Endometrial microvascular endothelial cells (primary cell): ENCODE data around the gene CEP192. TPM values are rescaled to one million over a fixed set of nuclear protein-coding genes. Genes with fewer than 3 reads are reported as not detected.

Experiments
- in situ Hi-C: cut with HindIII; loops from 2 replicates; pipeline ENCODE4 v1.10.0; 2017; ENCODE audit warnings: low sequenced_read_pairs, low pct_unique_long_range_greater_than_20kb; ENCODE audit errors: inconsistent ontology term
- total RNA-seq: library from RNA; depleted of rRNA; stranded (reverse); fragments of >200 nt; gene quantifications from one replicate; pipeline ENCODE4 v1.2.3, GENCODE V29; 2015; ENCODE audit errors: inconsistent ontology term

The CEP192 gene
- total RNA-seq, 1 donor from 2014 or later = 21.0 TPM

DNA sequence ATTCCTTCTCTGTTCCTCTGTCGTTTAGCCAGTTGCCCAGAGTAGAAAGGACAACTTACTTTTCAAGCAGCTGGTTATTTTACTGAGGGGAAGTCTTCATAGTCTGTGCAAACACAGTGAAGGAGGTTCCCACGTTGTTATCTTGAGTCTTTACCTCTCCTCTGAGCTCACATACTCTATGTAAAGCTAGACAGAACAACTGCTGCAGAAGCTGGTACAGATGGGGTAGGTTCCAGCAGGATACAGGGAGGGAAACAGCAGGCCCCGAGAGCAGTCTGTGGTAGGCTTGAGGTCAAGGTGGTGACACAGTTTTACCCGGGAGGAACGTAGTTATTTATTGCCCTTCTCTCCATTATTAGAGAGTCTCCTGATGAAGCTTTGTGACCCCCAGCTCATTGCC, 134.0 kb downstream of the CEP192 start:
- in situ Hi-C loops = no loop called here

- in situ Hi-C loops = no loop called here
These were observed 135.9 kb downstream of the CEP192 start for GRCh38 chr18:13126966-13127598.

- in situ Hi-C loops = no loop called here
These were observed 140.1 kb downstream of the CEP192 start for GRCh38 chr18:13131283-13131682.

DNA sequence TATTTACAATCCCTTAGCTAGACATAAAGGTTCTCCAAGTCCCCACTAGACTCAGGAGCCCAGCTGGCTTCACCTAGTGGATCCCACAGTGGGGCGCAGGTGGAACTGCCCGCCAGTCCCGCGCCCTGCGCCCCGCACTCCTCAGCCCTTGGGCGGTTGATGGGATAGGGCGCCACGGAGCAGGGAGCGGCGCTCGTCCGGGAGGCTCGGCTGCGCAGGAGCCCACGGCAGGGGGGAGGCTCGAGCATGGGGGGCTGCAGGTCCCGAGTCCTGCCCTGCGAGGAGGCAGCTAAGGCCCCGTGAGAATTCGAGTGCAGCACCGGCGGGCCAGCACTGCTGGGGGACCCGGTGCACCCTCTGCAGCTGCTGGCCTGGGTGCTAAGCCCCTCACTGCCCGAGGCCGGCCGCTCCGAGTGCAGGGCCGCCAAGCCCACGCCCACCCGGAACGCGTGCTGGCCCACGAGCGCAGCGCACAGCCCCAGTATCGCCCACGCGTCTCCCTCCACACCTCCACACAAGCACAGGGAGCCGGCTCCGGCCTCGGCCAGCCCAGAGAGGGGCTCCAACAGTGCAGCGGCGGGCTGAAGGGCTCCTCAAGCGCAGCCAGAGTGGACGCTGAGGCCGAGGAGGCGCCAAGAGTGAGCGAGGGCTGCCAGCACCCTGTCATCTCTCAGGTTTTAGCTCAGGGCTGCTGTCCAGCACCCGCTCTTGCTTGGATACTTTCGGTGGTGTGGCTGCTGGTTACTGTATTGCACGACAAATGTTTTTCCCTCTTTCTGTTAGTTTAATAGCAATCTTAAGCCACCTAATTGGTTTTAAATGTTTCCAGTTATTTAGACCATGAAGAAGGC, 143.6 kb downstream of the CEP192 start:
- in situ Hi-C loops = no loop called here

- in situ Hi-C loops = no loop called here
These were observed 145.1 kb downstream of the CEP192 start for GRCh38 chr18:13136056-13136903.

DNA sequence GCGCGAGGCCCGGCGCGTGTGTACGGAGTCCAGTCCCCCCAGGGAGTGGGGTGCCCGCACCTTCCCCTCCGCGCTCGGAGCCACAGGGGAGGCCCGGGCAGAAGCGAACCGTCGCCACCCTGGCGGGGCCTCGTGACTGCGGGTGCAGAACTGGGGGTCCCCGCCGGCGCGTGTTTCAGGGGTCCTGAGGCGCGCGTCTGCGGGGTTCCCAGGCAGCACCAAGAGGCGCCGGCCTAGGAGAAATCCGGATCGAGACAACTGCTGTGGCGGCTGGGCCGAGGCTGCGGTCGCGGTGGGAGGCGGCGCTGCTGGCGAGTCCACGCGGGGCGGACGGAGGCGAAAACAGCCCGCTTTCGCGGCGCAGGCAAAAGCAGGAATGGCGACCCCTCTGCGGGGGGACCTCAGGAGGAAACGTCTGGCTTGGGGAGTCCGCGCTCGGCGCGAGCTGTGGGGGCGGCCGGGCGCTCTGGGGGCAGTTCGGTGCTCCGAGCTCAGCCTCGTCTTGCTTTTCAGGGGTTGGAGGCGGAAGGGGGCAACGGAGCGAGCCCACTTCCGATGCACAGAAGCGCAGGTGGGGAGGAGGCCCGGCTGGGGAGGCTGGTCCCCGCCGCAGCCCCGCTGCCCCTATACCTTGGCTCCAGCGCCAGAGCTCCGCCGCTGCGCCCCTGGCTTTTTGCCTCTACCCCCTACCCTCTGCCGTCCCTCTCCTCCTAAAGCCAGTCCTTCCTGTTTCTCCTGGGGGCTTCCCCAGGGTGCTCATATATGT, 145.9 kb downstream of the CEP192 start:
- in situ Hi-C loops = no loop called here

DNA sequence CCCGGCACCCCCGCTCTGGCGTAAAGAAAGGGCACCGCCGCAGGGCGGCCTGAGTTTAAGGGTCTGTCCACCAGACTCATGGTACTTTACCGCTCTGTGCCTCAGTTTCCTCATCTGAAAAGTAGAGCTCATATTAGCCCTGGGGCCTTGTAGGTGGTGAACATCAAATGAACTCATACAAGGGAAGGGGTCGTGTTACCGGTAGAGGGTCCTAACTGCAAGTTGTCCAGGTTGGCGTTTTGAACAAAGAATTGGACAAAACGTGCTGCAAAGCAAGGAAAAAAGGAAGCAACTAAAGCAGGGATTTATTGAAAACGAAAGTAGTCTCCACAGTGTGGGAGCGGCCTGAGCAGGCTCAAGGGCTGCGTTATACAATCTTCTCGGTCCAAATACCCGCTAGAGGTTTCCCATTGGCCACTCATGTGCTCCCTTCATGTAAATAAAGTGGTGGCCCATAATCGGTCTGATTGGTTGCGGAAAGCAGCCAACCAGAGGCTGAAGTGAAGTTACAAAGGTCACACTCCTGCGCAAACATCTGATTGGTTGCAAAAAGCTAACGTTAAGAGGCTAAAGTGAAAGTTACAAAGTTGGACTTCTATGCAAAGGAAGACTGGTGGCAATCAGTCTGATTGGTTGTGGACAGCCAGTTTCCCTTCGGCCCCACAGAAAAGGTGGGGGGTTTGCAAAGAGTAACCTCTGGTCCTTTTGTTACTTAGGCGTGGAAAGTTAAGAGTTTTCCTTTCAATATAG, 146.7 kb downstream of the CEP192 start:
- in situ Hi-C loops = no loop called here

GRCh38 chr18:13138420-13139139, 147.4 kb downstream of the CEP192 start:
- in situ Hi-C loops = no loop called here

DNA sequence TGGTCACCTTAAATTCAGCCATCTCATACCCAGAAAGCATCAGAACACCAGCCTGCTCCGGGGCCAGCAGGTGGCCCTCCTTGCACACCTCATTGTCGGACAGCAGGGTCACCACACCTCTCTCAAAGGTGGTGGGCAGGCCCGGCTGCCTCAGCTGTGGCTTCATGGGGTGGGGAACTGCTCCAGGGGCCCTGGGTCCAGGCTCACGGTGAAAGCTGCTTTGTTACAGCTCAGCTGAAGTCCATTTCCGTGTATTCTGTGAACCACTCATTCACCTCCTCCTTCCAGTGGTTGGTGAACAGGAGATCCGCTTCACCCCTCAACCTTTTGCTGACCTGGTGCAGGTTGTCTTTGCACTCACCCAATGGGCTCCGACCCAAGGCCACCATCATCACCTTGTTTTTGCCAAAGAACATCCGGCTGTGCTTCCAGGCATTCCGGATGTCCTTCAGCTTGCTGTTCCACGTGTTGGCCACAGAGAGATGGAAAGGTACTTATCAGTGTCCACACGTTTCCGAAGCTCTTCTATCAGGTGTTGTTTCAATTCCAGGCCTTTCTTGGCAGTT, 148.8 kb downstream of the CEP192 start:
- in situ Hi-C loops = no loop called here

DNA sequence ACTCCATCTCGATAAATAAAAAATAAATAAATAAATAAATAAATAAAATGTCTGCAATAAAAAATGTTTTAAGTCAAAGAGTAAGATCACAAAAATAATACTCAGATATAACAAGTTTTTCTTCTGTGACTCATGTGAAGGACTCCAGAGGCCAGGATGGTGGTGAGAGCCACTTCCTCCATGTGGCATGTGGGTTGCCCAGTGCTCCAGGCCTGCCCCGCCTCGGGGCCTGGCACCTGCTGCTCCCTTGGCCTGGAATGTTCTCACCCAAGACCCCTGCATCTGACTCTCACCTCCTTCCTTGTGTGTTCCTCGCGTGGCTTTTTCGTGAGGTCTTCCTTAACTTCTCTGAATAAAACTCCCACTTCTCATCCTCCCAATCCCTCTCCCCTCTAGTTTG, 150.0 kb downstream of the CEP192 start:
- in situ Hi-C loops = no loop called here

DNA sequence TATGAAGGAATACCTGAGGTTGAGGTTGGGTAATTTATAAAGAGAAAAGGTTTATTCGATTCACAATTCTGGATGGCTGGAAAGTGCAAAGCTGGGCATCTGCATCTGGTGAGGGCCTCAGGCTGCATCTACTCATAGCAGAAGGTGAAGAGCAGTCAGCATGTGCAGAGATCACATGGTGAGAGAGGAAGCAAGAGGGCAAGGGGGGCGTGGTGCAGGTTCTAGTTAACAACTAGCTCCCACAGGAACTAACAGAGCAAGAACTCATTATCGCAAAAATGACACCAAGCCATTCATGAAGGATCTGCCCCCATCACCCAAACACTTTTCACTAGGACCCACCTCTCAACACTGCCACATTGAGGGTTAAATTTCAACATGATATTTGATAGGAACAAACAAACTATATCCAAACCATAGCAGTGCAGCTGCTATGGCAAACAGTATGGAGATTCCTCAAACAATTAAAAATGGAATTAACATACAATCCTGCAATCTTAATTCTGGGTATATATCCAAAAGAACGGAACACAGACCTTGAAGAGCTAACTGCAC, 154.6 kb downstream of the CEP192 start:
- in situ Hi-C loops = no loop called here

DNA sequence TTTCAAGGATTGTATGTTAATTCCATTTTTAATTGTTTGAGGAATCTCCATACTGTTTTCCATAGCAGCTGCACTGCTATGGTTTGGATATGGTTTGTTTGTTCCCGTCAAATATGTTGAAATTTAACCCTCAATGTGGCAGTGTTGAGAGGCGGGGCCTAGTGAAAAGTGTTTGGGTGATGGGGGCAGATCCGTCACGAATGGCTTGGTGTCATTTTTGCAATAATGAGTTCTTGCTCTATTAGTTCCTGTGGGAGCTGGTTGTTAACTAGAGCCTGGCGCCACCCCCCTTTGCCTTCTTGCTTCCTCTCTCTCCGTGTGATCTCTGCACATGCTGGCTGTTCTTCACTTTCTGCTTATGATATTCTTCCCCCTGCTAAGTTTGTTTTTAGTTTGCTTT, 156.0 kb downstream of the CEP192 start:
- in situ Hi-C loops = no loop called here

- in situ Hi-C loops = no loop called here
These were observed 160.5 kb downstream of the CEP192 start for GRCh38 chr18:13151656-13152055.

DNA sequence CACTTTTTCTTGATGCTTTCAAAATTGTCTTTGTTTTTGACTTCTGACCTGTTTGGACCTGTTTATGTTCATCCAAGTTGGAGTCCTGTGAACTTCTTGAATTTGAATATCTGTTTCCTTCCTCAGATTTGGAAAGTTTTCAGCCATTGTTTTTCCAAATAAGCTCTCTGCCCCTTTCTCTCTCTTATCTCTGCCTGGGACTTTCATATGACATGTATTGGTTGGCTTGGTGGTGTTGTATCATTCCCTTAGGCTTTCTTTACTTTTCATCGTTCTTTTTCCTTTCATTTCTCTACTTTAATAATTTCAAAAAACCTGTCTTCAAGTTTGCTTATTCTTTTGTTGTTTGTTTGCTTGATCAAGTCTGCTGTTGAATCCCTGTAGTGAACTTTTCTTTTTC, 167.3 kb downstream of the CEP192 start:
- in situ Hi-C loops = no loop called here

DNA sequence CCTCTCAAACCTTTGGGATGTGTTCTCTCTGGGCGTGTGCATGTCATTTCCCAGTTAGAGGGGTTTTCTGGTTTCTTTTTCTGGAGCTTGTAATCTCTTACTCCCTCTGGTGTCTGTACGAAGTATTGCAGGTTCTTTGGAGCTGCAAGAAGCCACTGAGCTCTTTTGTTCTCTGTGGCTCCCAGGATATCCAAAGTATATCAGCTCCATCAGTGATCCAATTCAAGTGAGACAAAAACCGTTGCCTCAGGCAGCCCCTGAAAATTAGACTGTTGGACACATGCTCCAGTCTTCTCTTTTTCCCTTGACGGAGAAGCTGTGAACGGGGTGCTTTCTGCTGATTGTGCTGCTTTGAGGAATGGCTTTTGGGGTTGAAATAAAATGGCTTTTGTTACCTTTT, 168.4 kb downstream of the CEP192 start:
- in situ Hi-C loops = no loop called here

GRCh38 chr18:13161276-13161899, 170.2 kb downstream of the CEP192 start:
- in situ Hi-C loops = no loop called here
